DND-41 (cell line): ENCODE measurements around the gene STIMATE.

ENCODE experiments used
- ATAC-seq: fragments of 200-7000 bp; cut with Tn5 transposase; 3 replicates; pipeline ENCODE4 v1.9.1; 2021; ENCODE audit warnings: low read depth; ENCODE audit not compliant: insufficient read depth
- DNase-seq: peaks from one replicate; pipeline ENCODE4 v3.0.0-alpha.2; 2020
- H2AFZ ChIP-seq: 2 replicates; pipeline ENCODE4 v1.6.0; 2012; ENCODE audit warnings: low read depth, low read length
- H3K27ac ChIP-seq: 2 replicates; pipeline ENCODE4 v1.5.1; 2012; ENCODE audit warnings: low read length, inconsistent platforms
- H3K27me3 ChIP-seq: fragments of 200-600 bp; sonication (generic); 2 replicates; pipeline ENCODE4 v1.6.0; 2012; ENCODE audit warnings: low read length, mild to moderate bottlenecking, inconsistent platforms; ENCODE audit not compliant: insufficient read depth, poor library complexity
- H3K36me3 ChIP-seq: 2 replicates; pipeline ENCODE4 v1.5.1; 2012; ENCODE audit warnings: low read length, inconsistent platforms; ENCODE audit not compliant: insufficient read depth
- H3K4me1 ChIP-seq: 2 replicates; pipeline ENCODE4 v1.5.1; 2012; ENCODE audit warnings: mild to moderate bottlenecking, low read length; ENCODE audit not compliant: insufficient read depth
- H3K4me2 ChIP-seq: 2 replicates; pipeline ENCODE4 v1.6.0; 2012; ENCODE audit warnings: mild to moderate bottlenecking, moderate library complexity, low read length, inconsistent platforms; ENCODE audit not compliant: insufficient read depth
- H3K4me3 ChIP-seq, 2 experiments: fragments of 200-600 bp in 1 of 2; shearing (Covaris generic) in 1 of 2; 2 replicates each; pipeline ENCODE4 v1.5.1; 2012 to 2016; ENCODE audit warnings: inconsistent platforms in 2 of 2, low read length in 2 of 2, mild to moderate bottlenecking in 2 of 2, low read depth in 1 of 2, moderate library complexity in 1 of 2
- H3K79me2 ChIP-seq: 2 replicates; pipeline ENCODE4 v1.6.0; 2012; ENCODE audit warnings: low read length, inconsistent platforms; ENCODE audit not compliant: insufficient read depth
- H3K9ac ChIP-seq: 2 replicates; pipeline ENCODE4 v1.6.0; 2012; ENCODE audit warnings: low read depth, mild to moderate bottlenecking, inconsistent platforms, low read length, moderate library complexity
- H3K9me3 ChIP-seq: 2 replicates; pipeline ENCODE4 v1.5.1; 2012; ENCODE audit warnings: low read length, moderate library complexity, mild to moderate bottlenecking, inconsistent platforms; ENCODE audit not compliant: insufficient read depth, severe bottlenecking
- H4K20me1 ChIP-seq: 2 replicates; pipeline ENCODE4 v1.6.0; 2012; ENCODE audit warnings: low read length; ENCODE audit not compliant: insufficient read depth
- CTCF ChIP-seq: IDR thresholded peaks from 2 replicates; pipeline ENCODE4 v1.5.1; 2012; ENCODE audit warnings: borderline replicate concordance, low read length, moderate library complexity, mild to moderate bottlenecking; ENCODE audit not compliant: poor library complexity, severe bottlenecking; ENCODE audit errors: extremely low read depth
- EZH2 ChIP-seq: IDR thresholded peaks from 3 replicates; pipeline ENCODE4 v1.6.1; 2012; ENCODE audit warnings: borderline replicate concordance, low read depth, mild to moderate bottlenecking, moderate library complexity, low read length, inconsistent platforms; ENCODE audit not compliant: severe bottlenecking

STIMATE gene

GRCh38 chr3:52925405-52926313 is 28.3 kb upstream of the STIMATE start:
- Histone ChIP-seq H2AFZ (no peak overlapping the region), H3K36me3 (peaks cover 84% of the 10 kb centered on the region), H3K27me3 (no peaks in the 10 kb centered on the region), H3K4me3 (no peak overlapping the region), H3K27ac (no peak overlapping the region), H4K20me1 (no peaks in the 10 kb centered on the region), H3K79me2 (no peaks in the 10 kb centered on the region), H3K9ac (no peak overlapping the region), H3K4me1 (no peaks in the 10 kb centered on the region), H3K9me3 (no peaks in the 10 kb centered on the region), H3K4me2 (no peak overlapping the region)
- DNase-seq, result no peak
- no peak for TF ChIP-seq EZH2
- ATAC-seq, result no peak

DNA sequence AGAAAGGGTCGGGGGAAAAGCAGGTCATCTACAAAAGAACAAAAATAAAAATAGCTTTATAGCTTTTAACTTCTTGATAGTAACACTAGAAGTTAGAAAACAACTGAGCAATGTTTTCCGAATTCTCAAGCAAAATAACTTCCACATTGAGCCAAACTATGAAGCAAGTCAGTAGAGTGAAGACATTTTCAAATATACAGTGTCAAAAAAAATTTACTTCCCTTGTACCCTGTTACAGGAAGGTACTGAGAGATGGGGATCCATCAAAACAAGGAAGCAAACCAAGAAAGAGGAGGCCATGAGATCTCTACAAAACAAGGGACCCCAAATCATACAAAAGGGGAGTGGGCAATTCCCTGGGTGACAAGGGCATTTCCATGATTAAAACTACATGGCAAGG is 26.6 kb upstream of the STIMATE start:
- Histone ChIP-seq H3K4me1 (no peaks in the 10 kb centered on the region), H3K36me3 (peaks cover 84% of the 10 kb centered on the region)

DNA sequence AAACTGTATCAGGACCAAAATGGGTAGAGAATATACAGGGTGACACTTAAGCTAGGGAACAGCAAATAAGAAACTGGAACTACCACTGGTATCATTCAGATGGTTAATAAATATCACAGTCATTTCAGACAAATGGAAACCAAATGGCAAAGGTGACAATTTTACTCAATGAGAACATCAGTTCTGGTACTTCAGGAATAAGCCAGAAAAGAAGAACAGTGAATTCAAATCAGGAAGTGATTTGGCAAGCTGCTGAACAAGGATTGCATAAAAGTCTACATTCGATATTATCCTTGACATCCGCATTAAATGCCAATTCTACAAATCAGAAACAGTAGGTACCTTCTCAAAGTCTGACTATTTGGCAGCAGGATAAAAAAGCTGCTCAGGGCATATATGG is 23.5 kb upstream of the STIMATE start:
- H3K9me3 ChIP-seq, result no peaks in the 10 kb centered on the region
- no peaks in the 10 kb centered on the region for H3K79me2 ChIP-seq
- H4K20me1 ChIP-seq, result no peaks in the 10 kb centered on the region
- H3K27ac ChIP-seq, result no peak overlapping the region
- H3K4me2 ChIP-seq, result no peak overlapping the region
- H3K4me3 ChIP-seq, result no peak overlapping the region
- ATAC-seq, result no peak
- H3K27me3 ChIP-seq, result no peaks in the 10 kb centered on the region
- no peak overlapping the region for H2AFZ ChIP-seq
- no peak for DNase-seq
- H3K4me1 ChIP-seq, result no peaks in the 10 kb centered on the region
- H3K36me3 ChIP-seq, result peaks cover 79% of the 10 kb centered on the region
- no peak overlapping the region for H3K9ac ChIP-seq
- TF ChIP-seq CTCF, result no peak

More for the DNA sequence above, 26.6 kb upstream of the STIMATE start:
- H3K4me3 ChIP-seq, result no peak overlapping the region
- no peaks in the 10 kb centered on the region for H3K27me3 ChIP-seq
- TF ChIP-seq CTCF (no peak), EZH2 (no peak)
- H2AFZ ChIP-seq, result no peak overlapping the region
- H3K79me2 ChIP-seq, result no peaks in the 10 kb centered on the region
- no peak for DNase-seq
- H3K9ac ChIP-seq, result no peak overlapping the region
- no peaks in the 10 kb centered on the region for H4K20me1 ChIP-seq
- H3K9me3 ChIP-seq, result no peaks in the 10 kb centered on the region
- no peak overlapping the region for H3K4me2 ChIP-seq
- no peak for ATAC-seq
- no peak overlapping the region for H3K27ac ChIP-seq

DNA sequence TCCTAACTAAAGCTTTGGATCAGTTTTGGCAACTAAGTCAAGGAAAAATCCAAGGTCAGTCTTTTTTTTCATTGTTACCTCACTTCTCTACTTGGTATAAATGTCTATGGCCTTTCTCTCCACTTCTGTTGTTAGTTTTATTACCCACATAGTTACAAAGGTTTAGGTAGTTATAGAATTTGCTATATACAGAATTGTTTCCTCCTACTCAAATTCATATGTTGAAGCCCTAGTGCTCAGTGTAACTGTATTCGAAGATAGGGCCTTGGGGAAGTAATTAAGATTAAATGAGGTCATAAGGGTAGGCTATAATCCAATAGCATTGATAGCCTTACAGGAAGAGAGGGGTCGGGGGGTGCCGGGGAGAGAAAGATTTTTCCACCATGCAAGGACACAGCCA is 19.7 kb upstream of the STIMATE start:
- H3K4me2 ChIP-seq, result no peak overlapping the region
- H3K4me3 ChIP-seq, result no peak overlapping the region
- no peak for TF ChIP-seq CTCF
- no peak for TF ChIP-seq EZH2
- H3K4me1 ChIP-seq, result no peaks in the 10 kb centered on the region
- H2AFZ ChIP-seq, result no peak overlapping the region
- H3K9ac ChIP-seq, result no peak overlapping the region
- peaks cover 84% of the 10 kb centered on the region for H3K36me3 ChIP-seq
- no peak overlapping the region for H3K27ac ChIP-seq
- no peaks in the 10 kb centered on the region for H3K27me3 ChIP-seq
- no peaks in the 10 kb centered on the region for H3K9me3 ChIP-seq
- no peak for ATAC-seq
- H3K79me2 ChIP-seq, result no peaks in the 10 kb centered on the region
- no peak for DNase-seq
- H4K20me1 ChIP-seq, result no peaks in the 10 kb centered on the region
